Osteoblast (primary cell): ENCODE results near the gene PDZK1IP1. TPM values are rescaled to one million over a fixed set of nuclear protein-coding genes. Genes with fewer than 3 reads are reported as not detected.

Experiments used
- DNase-seq: peaks from one replicate; pipeline ENCODE4 v3.0.0; 2011; ENCODE audit warnings: low spot score, mixed read lengths; ENCODE audit not compliant: insufficient read length; ENCODE audit errors: missing footprints
- H2AFZ ChIP-seq: 2 replicates; pipeline ENCODE4 v1.6.0; 2011; ENCODE audit warnings: mild to moderate bottlenecking, low read length
- H3K27ac ChIP-seq: 2 replicates; pipeline ENCODE4 v1.5.1; 2011; ENCODE audit warnings: mild to moderate bottlenecking, low read depth, low read length, moderate library complexity
- H3K27me3 ChIP-seq: 2 replicates; pipeline ENCODE4 v1.6.0; 2012; ENCODE audit warnings: mild to moderate bottlenecking, control low read depth, inconsistent platforms, low read length, moderate library complexity; ENCODE audit not compliant: insufficient read depth
- H3K36me3 ChIP-seq: 2 replicates; pipeline ENCODE4 v1.5.1; 2011; ENCODE audit warnings: mild to moderate bottlenecking, low read length, control low read depth, moderate library complexity; ENCODE audit not compliant: insufficient read depth
- H3K4me1 ChIP-seq: 2 replicates; pipeline ENCODE4 v1.5.1; 2011; ENCODE audit warnings: mild to moderate bottlenecking, low read length, control low read depth, moderate library complexity; ENCODE audit not compliant: insufficient read depth
- H3K4me2 ChIP-seq: 2 replicates; pipeline ENCODE4 v1.6.0; 2011; ENCODE audit warnings: mild to moderate bottlenecking, low read length; ENCODE audit not compliant: insufficient read depth
- H3K4me3 ChIP-seq: fragments of 200-600 bp; sonication (generic); 3 replicates; pipeline ENCODE4 v1.5.1; 2012; ENCODE audit warnings: mild to moderate bottlenecking, low read length, inconsistent platforms; ENCODE audit not compliant: insufficient read depth
- H3K79me2 ChIP-seq: 2 replicates; pipeline ENCODE4 v1.6.0; 2012; ENCODE audit warnings: mild to moderate bottlenecking, low read length, control low read depth, inconsistent platforms; ENCODE audit not compliant: insufficient read depth
- H3K9me3 ChIP-seq: 2 replicates; pipeline ENCODE4 v1.5.1; 2011; ENCODE audit warnings: low read depth, low read length, control low read depth
- H4K20me1 ChIP-seq: 2 replicates; pipeline ENCODE4 v1.6.0; 2012; ENCODE audit warnings: mild to moderate bottlenecking, low read length, control low read depth; ENCODE audit not compliant: insufficient read depth
- CTCF ChIP-seq: IDR thresholded peaks from 2 replicates; pipeline ENCODE4 v1.5.1; 2011; ENCODE audit warnings: mild to moderate bottlenecking, low read depth, low read length, moderate library complexity; ENCODE audit errors: extremely low read depth
- total RNA-seq: library from RNA; depleted of rRNA; stranded (reverse); fragments of >200 nt; gene quantifications from 2 replicates; pipeline ENCODE4 v1.2.3, GENCODE V29; 2012

Gene PDZK1IP1
- total RNA-seq, 1 donor: not detected

- no peaks in the 10 kb centered on the region for H3K79me2 ChIP-seq
- no peak overlapping the region for H3K4me2 ChIP-seq
- no peak overlapping the region for H2AFZ ChIP-seq
- no peak overlapping the region for H3K27ac ChIP-seq
- no peaks in the 10 kb centered on the region for H4K20me1 ChIP-seq
- DNase-seq: peak; percentile 68
- no peaks in the 10 kb centered on the region for H3K36me3 ChIP-seq
- peaks cover 71% of the 10 kb centered on the region for H3K27me3 ChIP-seq
- H3K9me3 ChIP-seq: no peaks in the 10 kb centered on the region
- no peaks in the 10 kb centered on the region for H3K4me1 ChIP-seq
- no peak for TF ChIP-seq CTCF
- no peak overlapping the region for H3K4me3 ChIP-seq
Observed at GRCh38 chr1:47223174-47223920, 33.5 kb upstream of the PDZK1IP1 start.

DNA sequence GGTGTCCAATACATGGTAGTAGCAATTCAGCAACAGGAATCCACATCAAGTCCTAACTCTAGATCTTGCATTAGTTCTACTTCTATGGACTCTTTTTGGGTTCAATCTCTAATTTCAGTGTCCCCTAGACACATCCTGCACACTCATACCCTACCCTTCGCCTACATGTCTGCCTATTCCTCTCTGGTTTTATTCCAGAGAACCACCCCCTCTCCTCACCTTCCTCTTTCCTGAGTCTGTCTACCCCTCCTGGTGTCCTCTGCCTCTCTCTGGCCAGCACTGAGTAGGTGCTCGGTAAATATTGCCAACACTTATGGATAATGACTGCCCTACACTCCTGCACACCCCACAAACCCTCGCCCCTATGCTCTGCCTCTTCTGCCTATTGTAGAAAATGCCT lies 32.6 kb upstream of the PDZK1IP1 start:
- Histone ChIP-seq H3K79me2 (no peaks in the 10 kb centered on the region), H3K4me3 (no peak overlapping the region), H3K36me3 (no peaks in the 10 kb centered on the region), H3K4me2 (no peak overlapping the region), H3K4me1 (no peaks in the 10 kb centered on the region), H4K20me1 (no peaks in the 10 kb centered on the region), H3K27me3 (peaks cover 63% of the 10 kb centered on the region), H3K27ac (no peak overlapping the region), H2AFZ (no peak overlapping the region), H3K9me3 (no peaks in the 10 kb centered on the region)
- DNase-seq: peak; percentile 81
- TF ChIP-seq CTCF: no peak

DNA sequence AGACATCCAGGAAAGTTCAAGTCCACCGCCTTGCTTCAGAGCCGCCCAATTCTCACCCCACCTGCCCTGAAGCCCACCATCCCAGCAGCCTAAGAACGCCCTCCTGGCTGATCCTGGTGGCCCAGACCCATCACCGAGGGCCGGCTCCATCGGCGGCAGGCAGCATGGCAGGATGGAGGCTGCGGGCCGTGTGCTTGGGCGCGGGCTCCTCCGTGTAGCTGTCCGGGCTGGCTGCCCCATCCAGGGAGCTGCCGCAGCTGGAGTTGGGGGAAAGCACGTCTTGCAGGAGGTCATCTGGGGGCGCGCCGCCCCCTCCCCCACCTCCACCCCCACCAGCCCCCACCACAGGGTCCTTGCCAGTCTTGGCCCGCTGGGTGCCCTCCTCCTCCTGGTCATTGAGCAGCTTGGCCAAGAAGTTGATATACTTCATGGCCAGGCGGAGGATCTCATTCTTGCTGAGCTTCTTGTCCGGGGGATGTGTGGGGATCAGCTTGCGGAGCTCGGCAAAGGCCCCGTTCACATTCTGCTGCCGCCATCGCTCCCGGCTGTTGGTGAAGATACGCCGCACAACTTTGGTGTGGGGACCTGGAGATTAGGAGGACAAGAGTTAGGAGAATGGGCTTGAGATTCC lies 29.9 kb upstream of the PDZK1IP1 start:
- Histone ChIP-seq H3K27me3 (peaks cover 37% of the 10 kb centered on the region), H3K4me2 (no peak overlapping the region), H3K9me3 (no peaks in the 10 kb centered on the region), H2AFZ (no peak overlapping the region), H3K4me1 (no peaks in the 10 kb centered on the region), H3K4me3 (no peak overlapping the region), H3K36me3 (no peaks in the 10 kb centered on the region), H3K79me2 (no peaks in the 10 kb centered on the region), H4K20me1 (no peaks in the 10 kb centered on the region), H3K27ac (no peak overlapping the region)
- no peak for TF ChIP-seq CTCF
- DNase-seq: no peak

GRCh38 chr1:47219001-47219400 lies 29.2 kb upstream of the PDZK1IP1 start:
- Histone ChIP-seq H3K27me3 (peaks cover 30% of the 10 kb centered on the region), H3K9me3 (no peaks in the 10 kb centered on the region), H3K4me2 (no peak overlapping the region), H3K4me3 (no peak overlapping the region), H3K79me2 (no peaks in the 10 kb centered on the region), H2AFZ (no peak overlapping the region), H3K4me1 (no peaks in the 10 kb centered on the region), H3K36me3 (no peaks in the 10 kb centered on the region), H3K27ac (no peak overlapping the region), H4K20me1 (no peaks in the 10 kb centered on the region)
- TF ChIP-seq CTCF: no peak
- no peak for DNase-seq
